NCI-H146 treated with DMSO at 0.1 percent for 48 hours (cell line): ENCODE data around the gene ATXN7.

ENCODE experiments used
- DNase-seq: peaks from one replicate; lab custom pipeline; 2025; ENCODE audit not compliant: unreplicated experiment; lab: John Stamatoyannopoulos, UW

The ATXN7 gene

DNA sequence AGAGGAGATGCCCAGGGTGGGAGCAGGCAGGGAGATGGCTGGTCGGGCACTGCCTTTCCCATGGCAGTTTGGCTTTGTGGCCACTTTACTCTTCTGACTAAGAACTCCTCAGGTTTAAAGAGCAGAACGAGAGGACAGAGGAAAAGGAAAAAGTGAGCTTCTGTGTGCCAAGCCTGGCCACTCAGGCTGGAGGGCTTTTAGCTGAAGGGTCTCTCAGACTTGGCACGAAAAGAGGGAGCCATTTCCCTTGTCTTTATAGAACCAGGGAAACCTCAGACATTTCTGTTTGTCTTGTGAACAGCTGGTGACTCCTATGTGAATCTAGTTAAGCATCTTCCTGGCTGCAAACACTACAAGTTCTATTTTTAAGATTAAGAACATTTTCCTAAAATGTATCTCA lies 182.9 kb downstream of the ATXN7 start:
- DNase-seq: no peak

- no peak for DNase-seq
These were observed 183.4 kb downstream of the ATXN7 start for GRCh38 chr3:64046996-64047594.

- DNase-seq: no peak
These were observed 184.1 kb downstream of the ATXN7 start for GRCh38 chr3:64047787-64048186.

- DNase-seq: no peak
These were observed 185.0 kb downstream of the ATXN7 start for GRCh38 chr3:64048631-64049061.

GRCh38 chr3:64049136-64049535 lies 185.5 kb downstream of the ATXN7 start:
- no peak for DNase-seq

GRCh38 chr3:64049832-64050231 lies 186.2 kb downstream of the ATXN7 start:
- no peak for DNase-seq
